Measurements from ENCODE around the gene UBE2H.

GRCh38 chr7:129851809-129852208 lies 101.0 kb downstream of the UBE2H start:
- TF ChIP-seq CTCF (IDR thresholded peaks at IDR 0.05) (no peak), EZH2 (IDR thresholded peaks at IDR 0.05; ENCODE audit: borderline replicate concordance, insufficient read depth, low read depth, low read length, poor library complexity, severe bottlenecking) (no peak)
